ENCODE results near the gene PDE9A.
A peak's percentile ranks its signal among the peaks of the same experiment; 100 is the strongest.
"Not testable (repeated sequence)": the region's sequence is repeated elsewhere in the genome, so short reads cannot be mapped to it uniquely, and the experiment has no call there.

Gene PDE9A

GRCh38 chr21:42781150-42781970 is 127.9 kb downstream of the PDE9A start:
- no peak for DNase-seq

- DNase-seq, result no peak
Measured at GRCh38 chr21:42781971-42782722, 128.7 kb downstream of the PDE9A start.

- DNase-seq, result no peak
Measured at GRCh38 chr21:42782723-42783242, 129.4 kb downstream of the PDE9A start.

GRCh38 chr21:42784276-42784675 is 130.9 kb downstream of the PDE9A start:
- no peak for DNase-seq

- DNase-seq, result no peak
Measured at GRCh38 chr21:42784896-42785451, 131.6 kb downstream of the PDE9A start.

GRCh38 chr21:42785666-42786427 is 132.4 kb downstream of the PDE9A start:
- no peak for DNase-seq

- DNase-seq, result no peak
Measured at GRCh38 chr21:42786884-42787283, 133.5 kb downstream of the PDE9A start.

- no peak for DNase-seq
Measured at GRCh38 chr21:42787613-42788012, 134.2 kb downstream of the PDE9A start.

GRCh38 chr21:42790520-42791065 is 137.2 kb downstream of the PDE9A start:
- no peak for DNase-seq

GRCh38 chr21:42793774-42794173 is 140.4 kb downstream of the PDE9A start:
- DNase-seq, result no peak

- no peak for DNase-seq
Measured at GRCh38 chr21:42794551-42794950, 141.1 kb downstream of the PDE9A start.

- no peak for DNase-seq
Measured at GRCh38 chr21:42796327-42797062, 143.1 kb downstream of the PDE9A start.

GRCh38 chr21:42797522-42797921 is 144.1 kb downstream of the PDE9A start:
- no peak for DNase-seq

- DNase-seq, result no peak
Measured at GRCh38 chr21:42798106-42798505, 144.7 kb downstream of the PDE9A start.

- no peak for DNase-seq
Measured at GRCh38 chr21:42799516-42799915, 146.1 kb downstream of the PDE9A start.

GRCh38 chr21:42799948-42800347 is 146.5 kb downstream of the PDE9A start:
- peak; percentile 60 for DNase-seq

GRCh38 chr21:42801616-42802015 is 148.2 kb downstream of the PDE9A start:
- DNase-seq, result not testable (repeated sequence)

GRCh38 chr21:42806509-42807140 is 153.2 kb downstream of the PDE9A start:
- no peak for DNase-seq

- not testable (repeated sequence) for DNase-seq
Measured at GRCh38 chr21:42807293-42807895, 154.0 kb downstream of the PDE9A start.

GRCh38 chr21:42807938-42808613 is 154.7 kb downstream of the PDE9A start:
- DNase-seq, result no peak
